Measurements from ENCODE around the gene FLRT2. TPM values are rescaled to one million over a fixed set of nuclear protein-coding genes. Genes with fewer than 3 reads are reported as not detected.

Gene FLRT2
- total RNA-seq, 2 donors from 2014 or later = 2.5 to 7.5 TPM

- DNase-seq = no peak
- ATAC-seq = no peak
- intact Hi-C loops (cut with DNase I, micrococcal nuclease) = no loop called here
Observed at GRCh38 chr14:85549697-85550096, 19.8 kb downstream of the FLRT2 start.

- DNase-seq = no peak
- intact Hi-C loops (cut with DNase I, micrococcal nuclease) = no loop called here
- ATAC-seq = no peak
Observed at GRCh38 chr14:85554106-85554505, 24.2 kb downstream of the FLRT2 start.

- ATAC-seq (no peak), DNase-seq (no peak)
- intact Hi-C loops (cut with DNase I, micrococcal nuclease) = no loop called here
Observed at GRCh38 chr14:85556267-85556666, 26.3 kb downstream of the FLRT2 start.

GRCh38 chr14:85558505-85558904 lies 28.6 kb downstream of the FLRT2 start:
- DNase-seq (no peak), ATAC-seq (no peak)
- intact Hi-C loops (cut with DNase I, micrococcal nuclease) = no loop called here

- no peak for ATAC-seq
- no peak for DNase-seq
- intact Hi-C loops (cut with DNase I, micrococcal nuclease) = no loop called here
Observed at GRCh38 chr14:85562630-85563029, 32.7 kb downstream of the FLRT2 start.

GRCh38 chr14:85564841-85565527 lies 35.0 kb downstream of the FLRT2 start:
- no peak for DNase-seq
- no peak for ATAC-seq
- intact Hi-C loops (cut with DNase I, micrococcal nuclease) = no loop called here

- no peak for ATAC-seq
- DNase-seq = no peak
- intact Hi-C loops (cut with DNase I, micrococcal nuclease) = no loop called here
Observed at GRCh38 chr14:85565862-85566296, 35.9 kb downstream of the FLRT2 start.

- intact Hi-C loops (cut with DNase I, micrococcal nuclease) = no loop called here
- no peak for ATAC-seq
- no peak for DNase-seq
Observed at GRCh38 chr14:85566603-85567002, 36.7 kb downstream of the FLRT2 start.

- DNase-seq (no peak), ATAC-seq (no peak)
- intact Hi-C loops (cut with DNase I, micrococcal nuclease) = no loop called here
Observed at GRCh38 chr14:85572011-85572410, 42.1 kb downstream of the FLRT2 start.

- DNase-seq (no peak), ATAC-seq (no peak)
- intact Hi-C loops (cut with DNase I, micrococcal nuclease) = no loop called here
Observed at GRCh38 chr14:85572845-85573244, 42.9 kb downstream of the FLRT2 start.

- intact Hi-C loops (cut with DNase I, micrococcal nuclease) = no loop called here
- no peak for DNase-seq
- ATAC-seq = no peak
Observed at GRCh38 chr14:85573406-85573805, 43.5 kb downstream of the FLRT2 start.

- intact Hi-C loops (cut with DNase I, micrococcal nuclease) = no loop called here
- no peak for ATAC-seq
Observed at GRCh38 chr14:85574853-85575616, 45.1 kb downstream of the FLRT2 start.

GRCh38 chr14:85575617-85575898 lies 45.6 kb downstream of the FLRT2 start:
- intact Hi-C loops (cut with DNase I, micrococcal nuclease) = no loop called here
- no peak for ATAC-seq

More at GRCh38 chr14:85574853-85575616, 45.1 kb downstream of the FLRT2 start:
- DNase-seq = no peak

GRCh38 chr14:85576218-85576617 lies 46.3 kb downstream of the FLRT2 start:
- ATAC-seq = no peak
- intact Hi-C loops (cut with DNase I, micrococcal nuclease) = no loop called here
- no peak for DNase-seq

More at GRCh38 chr14:85575617-85575898, 45.6 kb downstream of the FLRT2 start:
- no peak for DNase-seq

- ATAC-seq = no peak
- intact Hi-C loops (cut with DNase I, micrococcal nuclease) = no loop called here
- DNase-seq = no peak
Observed at GRCh38 chr14:85576848-85577542, 47.1 kb downstream of the FLRT2 start.

GRCh38 chr14:85577543-85578114 lies 47.7 kb downstream of the FLRT2 start:
- intact Hi-C loops (cut with DNase I, micrococcal nuclease) = no loop called here

GRCh38 chr14:85578357-85578756 lies 48.4 kb downstream of the FLRT2 start:
- no peak for DNase-seq
- intact Hi-C loops (cut with DNase I, micrococcal nuclease) = no loop called here
- no peak for ATAC-seq

More at GRCh38 chr14:85577543-85578114, 47.7 kb downstream of the FLRT2 start:
- no peak for ATAC-seq
- no peak for DNase-seq

- ATAC-seq (no peak), DNase-seq (no peak)
- intact Hi-C loops (cut with DNase I, micrococcal nuclease) = no loop called here
Observed at GRCh38 chr14:85578930-85579329, 49.0 kb downstream of the FLRT2 start.

- intact Hi-C loops (cut with DNase I, micrococcal nuclease) = no loop called here
- no peak for DNase-seq
- ATAC-seq = no peak
Observed at GRCh38 chr14:85579942-85580341, 50.0 kb downstream of the FLRT2 start.

Data from left colon (tissue), 2 donors.